GM12878 (cell line): Measurements from ENCODE around the gene PLAGL2.

Experiments
- CBFB ChIP-seq: IDR thresholded peaks from 2 replicates; pipeline ENCODE4 v1.6.1; 2016; ENCODE audit warnings: antibody characterized with exemption, low read depth
- CBX3 ChIP-seq: fragments of 200-600 bp; sonication (generic); IDR thresholded peaks from 2 replicates; pipeline ENCODE4 v1.6.1; 2016; ENCODE audit warnings: low read depth, borderline replicate concordance
- CEBPB ChIP-seq, 2 experiments: fragments of 150-350 bp in 1 of 2; IDR thresholded peaks; 2 replicates each; pipeline ENCODE4 v1.6.1; 2012 to 2014; ENCODE audit warnings: low read depth in 2 of 2, low read length in 2 of 2, borderline replicate concordance in 1 of 2, inconsistent platforms in 1 of 2
- CTCF ChIP-seq, 3 experiments: IDR thresholded peaks in 2 of 3; conservative IDR thresholded peaks in 1 of 3; 2 replicates each; pipeline ENCODE4 v1.5.1; 2011; ENCODE audit warnings: low read depth in 3 of 3, low read length in 3 of 3, mild to moderate bottlenecking in 3 of 3, control low read depth in 2 of 3, moderate library complexity in 2 of 3, inconsistent platforms in 1 of 3, mixed read lengths in 1 of 3; ENCODE audit not compliant: control insufficient read depth in 2 of 3, insufficient read depth in 1 of 3; ENCODE audit errors: extremely low read depth in 1 of 3
- FOXM1 ChIP-seq: IDR thresholded peaks from 2 replicates; pipeline ENCODE4 v1.6.1; 2012; ENCODE audit warnings: low read depth, mild to moderate bottlenecking, inconsistent platforms, low read length, moderate library complexity
- POLR2AphosphoS5 ChIP-seq: IDR thresholded peaks from 2 replicates; pipeline ENCODE4 v1.6.1; 2011; ENCODE audit warnings: mild to moderate bottlenecking, low read length, inconsistent platforms
- RFX5 ChIP-seq: IDR thresholded peaks from 2 replicates; pipeline ENCODE4 v1.6.1; 2011; ENCODE audit warnings: low read depth, low read length, improper control_type of control experiment
- SP1 ChIP-seq: IDR thresholded peaks from one replicate; pipeline ENCODE4 v1.6.1; 2011; ENCODE audit warnings: low read depth, low read length
- ZNF384 ChIP-seq: IDR thresholded peaks from 2 replicates; pipeline ENCODE4 v1.6.1; 2012; ENCODE audit warnings: low read depth, mild to moderate bottlenecking, low read length, improper control_type of control experiment, borderline replicate concordance
- ZNF592 ChIP-seq: fragments of 450-650 bp; IDR thresholded peaks from 2 replicates; pipeline ENCODE4 v1.6.1; 2017; ENCODE audit warnings: mild to moderate bottlenecking, moderate library complexity

- TF ChIP-seq ZNF592 (no peak), CEBPB (IDR thresholded peaks at IDR 0.05; ENCODE audit: borderline replicate concordance in 1 of 2, low read depth in 2 of 2, low read length in 2 of 2) (no peak), POLR2AphosphoS5 (no peak), FOXM1 (no peak), CTCF (IDR thresholded peaks at IDR 0.05 in 2 of 3, conservative IDR thresholded peaks at IDR 0.05 in 1 of 3; ENCODE audit: control insufficient read depth in 2 of 3, extremely low read depth in 1 of 3, insufficient read depth in 1 of 3, low read depth in 3 of 3, low read length in 3 of 3) (no peak), CBFB (no peak), RFX5 (no peak), CBX3 (no peak), ZNF384 (no peak), SP1 (no peak)
These were observed 5.6 kb downstream of the PLAGL2 start for GRCh38 chr20:32201977-32202363.
